A204.1 (cell line): Measurements from ENCODE around the gene LCA5.
"Not testable (repeated sequence)": the region's sequence is repeated elsewhere in the genome, so short reads cannot be mapped to it uniquely, and the experiment has no call there.

Experiments
- FAIRE-seq: peaks from 2 replicates; lab custom pipeline; 2012; peaks lifted over from hg19 to GRCh38; lab: Jason Lieb, UNC

LCA5 gene

DNA sequence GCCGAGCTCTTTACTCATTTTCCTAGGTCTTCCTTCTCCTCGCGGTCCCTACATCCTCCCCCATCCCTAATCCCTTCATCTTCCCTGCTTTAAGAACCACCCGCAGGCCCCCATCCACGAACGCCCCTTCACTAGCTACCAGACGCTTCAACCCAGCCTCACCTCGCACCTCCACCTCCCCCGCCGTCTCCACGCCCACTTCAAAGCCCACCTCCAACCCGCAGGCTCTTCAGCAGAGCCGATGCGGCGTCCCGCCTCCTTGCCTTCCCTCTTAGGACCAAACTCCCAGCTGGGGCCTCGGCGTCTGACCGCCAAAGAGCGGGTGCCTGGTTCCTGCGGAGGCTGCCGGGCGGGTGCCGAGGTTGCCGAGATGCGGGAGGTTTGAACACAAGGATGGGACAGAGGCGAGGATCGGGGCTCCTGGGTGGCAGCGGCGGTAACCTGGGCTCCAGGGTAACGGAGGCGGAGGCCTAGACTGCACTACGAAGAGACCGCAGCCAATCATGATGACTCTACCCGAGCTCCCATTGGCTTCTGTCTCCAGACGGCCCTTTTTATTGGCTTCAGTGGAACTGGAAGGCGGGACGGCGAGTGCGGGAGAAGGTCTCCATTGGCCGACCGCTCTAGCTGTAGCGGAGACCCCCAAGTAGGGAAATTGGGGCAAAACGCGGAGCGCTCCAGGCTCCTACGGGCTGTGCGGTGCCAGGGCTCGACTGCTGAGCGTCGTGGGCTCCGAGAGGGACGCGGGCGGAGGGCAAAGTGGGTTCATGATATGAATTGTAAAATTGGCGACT is at the start of gene LCA5:
Gene LCA5 (minus strand): TSS at position 477 of the 794 bp plus-strand sequence. CDS start 18,536 bp downstream, outside the sequence.
- peak; percentile 90 for FAIRE-seq

DNA sequence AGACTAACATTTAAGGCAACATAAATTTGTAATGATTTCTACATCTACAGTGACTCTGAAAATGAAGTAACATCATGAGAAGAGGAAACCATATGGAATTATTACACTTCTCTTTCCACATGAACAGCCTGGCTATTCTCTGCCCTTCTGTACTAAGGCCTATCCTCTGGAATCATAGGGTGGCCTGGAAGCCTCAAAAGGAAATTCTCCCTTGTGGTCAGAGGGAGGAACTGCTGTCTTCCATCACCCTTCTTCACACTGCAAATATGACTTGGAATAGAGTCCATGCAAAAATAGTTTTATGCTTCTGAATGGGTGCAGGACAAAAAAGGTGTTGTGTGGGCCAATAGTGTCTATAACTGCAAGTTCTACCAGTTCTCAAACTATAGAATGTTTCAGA is 49.3 kb upstream of the LCA5 start:
- peak; percentile 55 for FAIRE-seq

DNA sequence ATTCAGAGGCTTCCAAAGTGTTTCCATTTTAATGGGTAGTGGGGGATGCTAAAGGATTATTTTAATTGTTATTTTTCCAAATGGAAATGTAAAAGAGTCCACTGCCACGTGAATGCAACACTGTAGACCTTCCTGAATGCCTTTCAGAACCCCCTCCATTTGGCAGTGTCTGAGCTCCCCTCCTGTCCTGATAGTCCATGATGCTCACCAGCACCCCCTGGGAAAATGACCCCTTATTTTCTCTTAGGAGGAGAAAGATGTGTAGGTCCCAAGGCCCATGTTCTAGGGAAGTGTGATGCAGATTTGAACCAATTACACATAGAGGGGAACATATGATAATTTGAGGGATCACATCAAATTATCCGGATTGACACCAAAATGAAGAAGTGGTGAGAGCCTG is 47.1 kb upstream of the LCA5 start:
- no peak for FAIRE-seq

DNA sequence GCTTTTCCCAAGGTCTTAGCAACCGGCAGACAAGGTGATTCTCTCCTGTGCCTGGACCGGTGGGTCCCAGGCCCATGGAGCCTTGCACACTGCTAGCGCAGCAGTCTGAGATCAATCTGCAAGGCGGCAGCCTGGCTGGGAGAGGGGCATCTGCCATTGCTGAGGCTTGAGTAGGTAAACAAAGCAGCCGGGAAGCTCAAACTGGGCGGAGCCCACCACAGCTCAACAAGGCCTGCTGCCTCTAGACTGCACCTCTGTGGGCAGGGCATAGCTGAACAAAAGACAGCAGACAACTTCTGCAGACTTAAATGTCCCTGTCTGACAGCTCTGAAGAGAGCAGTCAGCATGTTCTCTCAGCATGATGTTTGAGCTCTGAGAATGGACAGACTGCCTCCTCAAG is 40.7 kb upstream of the LCA5 start:
- not testable (repeated sequence) for FAIRE-seq

DNA sequence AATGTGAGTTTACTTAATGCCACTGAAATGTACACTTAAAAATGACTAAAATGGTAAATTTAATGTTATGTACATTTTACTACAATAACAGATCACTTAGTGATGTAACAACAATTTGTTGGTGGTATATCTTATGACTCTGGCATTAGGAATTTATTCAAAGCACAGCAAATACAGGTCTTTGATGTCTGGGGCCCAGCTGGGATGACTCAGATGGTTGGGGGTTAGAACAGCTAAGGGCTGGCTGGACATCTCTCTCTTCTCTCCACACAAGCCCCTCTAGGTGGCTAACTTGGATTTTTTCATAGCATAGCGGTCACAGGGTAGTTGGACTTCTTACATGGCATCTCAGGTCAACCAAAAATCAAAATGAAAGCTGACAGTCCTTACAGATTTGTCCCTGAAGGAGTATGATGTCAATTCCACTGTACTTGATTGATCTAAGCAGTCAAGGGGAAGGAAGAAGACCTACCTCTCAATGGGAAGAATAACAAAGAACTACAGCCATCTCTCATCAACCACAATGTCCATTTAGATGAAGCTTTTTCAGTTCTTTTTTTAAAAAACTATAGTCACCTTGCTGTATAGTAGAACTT is 37.5 kb upstream of the LCA5 start:
- no peak for FAIRE-seq

DNA sequence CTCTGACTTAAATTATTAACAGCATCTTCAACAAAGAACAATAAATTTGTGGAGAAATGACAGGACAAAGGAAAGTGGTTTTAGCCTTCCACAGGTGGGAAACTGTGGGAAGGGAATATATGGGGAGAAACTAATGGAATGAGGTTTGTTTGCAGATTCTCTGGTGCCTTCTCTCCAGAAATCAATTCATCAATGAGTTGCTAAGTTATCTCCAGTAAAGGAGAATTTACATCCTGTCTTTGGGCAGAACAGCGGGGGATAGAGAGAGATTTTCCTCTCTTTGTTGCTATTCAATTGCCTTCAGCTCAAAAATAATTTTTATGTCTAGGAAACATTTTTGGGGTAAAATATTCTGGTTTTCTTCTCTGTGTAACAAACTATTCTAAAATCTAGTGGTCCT is 36.9 kb upstream of the LCA5 start:
- FAIRE-seq = no peak

DNA sequence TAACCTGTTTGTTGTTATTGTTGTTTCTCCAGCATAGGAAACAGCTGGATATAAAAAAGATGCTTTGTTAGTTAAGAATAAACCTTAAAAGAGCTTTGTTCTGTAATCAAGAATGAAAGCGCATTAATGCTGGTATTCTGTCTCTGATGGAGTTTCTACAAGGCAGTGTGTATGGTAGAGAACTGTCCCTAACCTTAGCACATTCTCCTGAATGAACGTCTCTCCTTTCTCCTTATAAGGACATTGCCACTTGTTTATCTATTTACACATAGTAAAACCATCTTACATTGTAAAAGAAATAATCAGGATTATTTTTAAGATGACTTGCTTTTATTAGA is 33.8 kb upstream of the LCA5 start:
- FAIRE-seq = no peak

DNA sequence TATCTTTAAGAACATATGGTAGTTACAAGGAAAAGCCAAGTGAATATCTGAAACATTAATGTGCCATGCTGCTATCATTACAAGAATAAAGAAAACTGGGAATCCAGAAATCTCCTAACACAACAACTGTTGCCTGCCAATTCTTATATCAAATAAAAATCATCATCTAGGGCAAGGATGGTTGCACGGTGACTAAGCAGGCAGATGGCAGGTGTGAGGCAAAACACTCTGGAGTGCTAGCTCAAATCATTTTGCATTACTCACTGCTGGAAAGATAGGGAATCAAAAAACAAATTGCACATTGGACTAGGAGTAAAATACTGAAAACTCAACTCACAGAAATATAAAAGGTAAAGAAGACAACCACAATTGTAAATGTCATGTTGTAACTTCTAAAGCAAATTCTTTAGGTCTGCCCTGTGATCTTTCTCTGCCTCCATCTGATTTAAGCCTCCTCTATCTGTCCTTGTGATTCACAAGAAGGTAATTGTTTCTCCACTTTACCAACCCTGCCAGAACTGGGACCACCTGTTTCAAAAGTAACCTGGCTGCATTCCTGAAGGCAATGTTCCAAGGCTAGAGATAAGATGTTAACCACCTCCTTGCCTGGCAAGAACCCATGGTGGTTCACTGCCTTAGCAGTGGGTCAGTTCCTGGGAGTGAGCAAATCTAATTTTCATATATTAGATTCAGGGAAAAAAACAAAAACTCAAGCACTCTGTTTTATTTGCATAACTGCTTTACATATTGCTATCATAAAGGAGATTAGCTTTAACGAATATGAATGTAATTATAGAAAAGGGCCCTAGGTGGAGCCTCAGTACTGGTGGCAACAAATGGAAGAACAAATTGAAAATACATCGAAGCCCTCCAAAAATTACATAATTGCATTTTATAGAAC is 33.1 kb upstream of the LCA5 start:
- FAIRE-seq = peak; percentile 92

DNA sequence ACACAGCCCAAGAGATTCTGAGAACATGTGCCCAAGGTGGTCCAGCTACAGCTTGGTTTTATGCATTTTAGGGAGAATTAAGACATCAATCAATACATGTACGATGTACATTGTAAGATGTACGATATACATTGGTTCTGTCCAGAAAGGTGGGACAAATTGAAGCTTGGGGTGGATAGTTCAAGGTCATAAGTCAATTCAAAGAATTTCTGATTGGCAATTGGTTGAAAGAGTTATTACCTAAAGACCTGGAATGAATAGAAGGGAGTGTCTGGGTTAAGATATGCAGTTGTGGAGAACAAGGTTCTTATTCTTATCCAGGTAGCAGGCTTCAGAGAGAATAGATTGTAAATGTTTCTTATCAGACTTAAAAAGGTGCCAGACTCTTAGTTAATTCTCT is 31.8 kb upstream of the LCA5 start:
- no peak for FAIRE-seq

DNA sequence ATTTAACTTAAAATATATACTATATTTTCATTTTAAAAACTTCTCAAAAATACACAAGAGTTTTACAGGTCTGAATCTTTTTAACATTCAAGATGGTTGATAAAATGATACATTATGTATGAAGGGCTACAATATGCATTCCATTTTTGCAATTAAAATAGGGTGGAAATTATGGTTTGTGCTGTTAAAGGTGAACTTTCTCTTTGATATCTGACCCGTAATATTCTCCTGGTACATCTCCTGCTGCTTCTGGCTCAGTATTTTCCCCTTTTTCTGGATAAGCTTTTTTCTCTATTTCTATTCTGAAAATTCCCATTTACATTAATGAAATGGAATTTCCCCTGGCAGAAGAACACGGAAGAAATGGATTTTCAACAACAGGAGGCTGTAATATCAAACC is 27.4 kb upstream of the LCA5 start:
- no peak for FAIRE-seq

DNA sequence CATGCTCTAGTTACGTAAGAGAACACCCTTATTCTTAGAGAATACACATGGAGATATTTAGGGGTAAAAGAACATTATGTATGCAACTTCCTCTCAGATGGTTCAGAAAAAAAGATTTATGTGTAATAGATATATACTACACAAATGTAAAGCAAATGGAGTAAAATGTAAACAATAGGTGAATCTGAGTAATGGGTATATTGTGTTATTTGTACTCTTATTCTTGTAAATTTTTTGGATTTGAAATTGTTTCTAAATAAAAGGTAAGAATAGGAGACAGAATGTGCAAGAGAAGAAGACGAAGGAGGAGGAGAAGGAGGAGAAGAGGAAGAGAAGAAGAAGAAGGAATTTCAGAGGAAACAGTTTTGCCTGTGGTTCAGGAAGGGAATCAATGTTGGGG is 22.5 kb upstream of the LCA5 start:
- no peak for FAIRE-seq

DNA sequence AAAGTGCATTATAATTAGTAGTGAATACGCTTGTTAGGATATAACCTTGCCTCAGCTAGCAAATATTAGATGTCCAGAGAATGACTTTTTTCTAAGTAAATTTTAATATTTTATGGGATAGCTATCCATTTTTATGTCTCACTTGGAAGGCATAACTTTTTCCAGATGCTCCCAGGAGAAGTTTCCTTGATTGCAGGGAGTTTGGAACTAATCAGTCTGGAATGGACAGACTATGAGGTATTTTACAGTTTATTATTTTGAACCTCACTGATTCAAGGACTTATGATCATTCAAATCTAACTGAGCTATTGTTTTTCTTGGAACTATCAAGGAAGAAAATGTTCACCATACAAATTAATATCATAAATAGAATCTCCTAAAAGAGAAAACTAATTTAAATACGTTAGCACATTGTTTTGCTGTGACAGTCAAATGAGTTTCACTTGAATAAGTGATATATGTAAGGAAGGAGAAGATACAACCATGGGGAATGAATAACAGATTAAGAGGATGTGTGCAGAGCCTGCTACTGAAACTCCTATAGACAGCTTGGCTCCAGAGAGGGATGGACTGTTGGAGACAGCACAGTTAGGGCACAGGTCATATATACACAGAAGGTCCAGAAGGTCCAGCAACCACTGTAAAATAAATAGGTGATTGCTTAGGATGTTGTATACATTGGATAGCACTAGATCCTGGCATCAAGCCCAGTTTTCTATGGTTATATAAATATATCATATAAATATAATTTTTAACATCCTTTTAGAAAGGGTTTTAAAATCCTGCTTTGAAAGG is 20.6 kb upstream of the LCA5 start:
- FAIRE-seq = no peak

DNA sequence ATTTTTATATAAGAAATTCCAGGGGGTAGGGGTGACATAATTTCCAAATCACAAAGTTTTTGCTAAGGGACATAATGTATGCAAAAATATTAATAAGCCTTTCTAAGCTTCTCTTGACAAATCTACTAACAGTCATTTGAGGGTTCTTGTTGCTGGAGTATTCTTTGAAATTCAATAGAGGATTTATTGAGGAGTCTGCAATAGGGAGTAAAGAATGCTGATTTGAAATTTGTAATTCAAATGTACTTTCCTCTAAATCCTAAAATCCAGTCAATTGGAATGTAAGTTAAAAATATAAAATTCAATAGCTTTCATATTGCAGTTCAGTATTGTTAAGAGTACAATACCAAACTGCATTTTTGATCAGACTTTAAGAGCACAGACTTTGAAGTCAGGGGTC is 17.1 kb upstream of the LCA5 start:
- FAIRE-seq = no peak

DNA sequence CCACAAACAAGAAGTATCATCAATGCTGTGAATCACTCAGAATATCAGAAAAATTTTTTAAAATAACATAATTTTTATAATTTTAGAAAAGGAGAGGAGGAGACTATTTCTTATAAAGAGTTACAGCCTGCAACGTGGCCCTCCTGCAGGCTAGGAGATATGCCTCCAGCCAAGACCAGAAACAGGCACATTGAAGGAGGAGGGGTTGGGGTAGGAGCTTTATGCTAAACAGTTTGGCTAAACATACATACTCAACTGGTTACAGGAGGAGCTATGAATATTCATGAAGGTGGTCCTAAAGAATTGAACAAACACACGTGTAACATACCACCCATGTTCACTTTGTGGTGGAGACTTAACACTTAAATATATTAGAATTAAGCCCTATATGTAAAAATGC is 14.2 kb upstream of the LCA5 start:
- FAIRE-seq = no peak

DNA sequence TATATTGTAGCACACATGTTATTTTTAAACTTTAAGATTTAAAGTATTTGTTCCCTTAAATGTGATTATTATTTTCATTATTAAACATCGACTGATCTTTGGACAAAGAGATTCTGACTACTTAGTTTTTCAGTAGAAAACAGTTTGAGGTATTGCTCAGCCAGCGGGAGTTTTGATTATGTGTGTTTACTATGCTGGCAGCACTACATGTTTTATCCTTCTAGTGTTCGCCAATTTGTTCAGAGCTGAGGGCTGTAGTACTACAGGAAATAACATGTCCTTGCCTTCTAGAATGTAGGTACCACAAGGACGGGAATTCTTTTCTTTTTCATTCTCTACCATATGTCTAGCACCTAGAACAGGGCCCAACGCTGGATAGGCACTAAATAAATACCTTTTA is 11.1 kb upstream of the LCA5 start:
- FAIRE-seq = no peak

DNA sequence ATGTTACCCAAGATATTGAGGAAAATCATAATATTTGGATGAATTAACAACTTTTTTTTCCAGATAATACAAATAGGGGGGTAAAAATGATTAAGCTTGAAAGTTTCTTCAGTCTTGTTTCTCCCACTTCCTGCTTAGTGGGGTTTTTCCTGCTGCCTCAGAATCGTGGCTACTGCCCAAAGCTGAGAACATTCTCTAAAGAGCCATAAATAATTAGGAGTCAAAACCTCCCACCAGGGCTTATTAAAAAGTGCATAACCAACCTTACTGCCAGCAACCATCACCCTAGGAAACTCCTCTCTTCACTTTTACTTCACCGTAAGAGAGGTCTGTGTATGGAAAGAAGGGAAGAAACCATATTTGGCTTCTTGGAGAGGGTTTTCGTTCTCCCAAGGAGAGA is 9.0 kb upstream of the LCA5 start:
- no peak for FAIRE-seq

DNA sequence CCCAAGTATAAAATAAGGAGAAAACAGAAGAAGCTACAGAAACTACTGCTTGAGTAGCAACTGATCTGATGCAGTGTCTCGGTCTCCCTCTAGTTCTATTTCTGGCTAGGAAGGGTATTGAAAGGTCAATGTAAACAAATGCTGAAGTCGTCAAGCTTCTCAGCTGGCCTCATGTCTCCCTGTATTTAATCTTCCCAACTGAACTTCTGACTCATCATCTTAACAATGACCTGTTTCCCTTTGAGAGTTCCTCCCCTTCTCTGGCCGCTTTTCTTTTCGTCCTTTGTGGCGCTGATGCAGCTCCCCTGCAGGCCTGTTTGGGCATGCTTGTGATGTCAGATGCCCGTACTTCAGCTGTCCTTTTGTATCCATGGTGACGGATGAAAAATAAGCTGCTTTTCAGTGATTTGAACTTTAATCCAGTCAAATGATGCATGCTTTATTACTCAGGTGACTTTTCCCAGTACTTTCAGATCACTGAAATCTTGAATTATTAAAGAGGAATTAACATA is 7.8 kb upstream of the LCA5 start:
- no peak for FAIRE-seq

DNA sequence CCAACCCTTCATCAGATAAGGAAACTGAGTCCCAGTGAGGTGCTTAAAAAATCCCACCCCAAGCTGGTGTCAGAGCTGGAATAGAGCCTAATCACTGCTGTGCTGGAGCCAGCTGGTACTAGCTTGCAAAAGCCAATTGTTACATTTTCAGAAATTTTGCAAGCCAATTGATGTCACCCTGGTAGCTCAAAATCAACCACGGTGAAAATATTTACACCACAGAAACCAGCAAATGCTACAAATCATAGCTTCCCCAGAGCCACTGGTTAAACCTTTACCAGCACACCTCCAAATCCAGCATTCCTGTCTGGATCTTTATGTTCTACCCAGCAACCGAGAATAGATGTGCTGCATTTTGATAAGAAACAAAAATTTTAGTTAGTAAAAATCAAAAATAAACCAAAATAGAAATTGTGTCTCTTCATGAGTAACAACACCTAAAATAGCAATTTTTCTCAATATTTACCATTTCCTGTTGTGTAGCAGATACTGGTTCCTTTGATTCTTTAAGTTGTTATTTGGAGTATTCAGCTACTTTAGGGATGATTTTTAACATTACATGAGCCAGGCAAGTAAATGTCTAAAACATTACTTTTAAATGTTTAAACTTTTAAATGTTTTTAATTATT is 7.2 kb upstream of the LCA5 start:
- FAIRE-seq = no peak

DNA sequence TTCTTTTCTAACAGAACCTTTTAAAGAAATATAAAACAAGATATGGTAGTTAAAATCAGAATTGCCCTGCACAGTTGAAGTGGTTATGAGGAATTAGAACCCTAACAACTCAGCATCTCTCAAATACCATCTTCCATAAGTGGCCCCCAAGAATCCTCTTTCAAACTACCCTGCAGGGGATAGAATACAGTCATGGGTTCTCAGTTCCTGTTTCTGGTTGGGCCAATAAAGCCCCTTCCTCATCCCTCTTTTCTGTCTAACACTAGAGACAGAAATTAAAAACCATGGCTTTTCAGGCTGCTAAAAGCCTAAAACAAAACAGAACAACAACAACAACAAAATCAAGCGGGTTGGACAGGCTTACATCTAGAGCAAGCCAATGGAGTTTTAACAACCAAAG is 6.7 kb upstream of the LCA5 start:
- FAIRE-seq = no peak

DNA sequence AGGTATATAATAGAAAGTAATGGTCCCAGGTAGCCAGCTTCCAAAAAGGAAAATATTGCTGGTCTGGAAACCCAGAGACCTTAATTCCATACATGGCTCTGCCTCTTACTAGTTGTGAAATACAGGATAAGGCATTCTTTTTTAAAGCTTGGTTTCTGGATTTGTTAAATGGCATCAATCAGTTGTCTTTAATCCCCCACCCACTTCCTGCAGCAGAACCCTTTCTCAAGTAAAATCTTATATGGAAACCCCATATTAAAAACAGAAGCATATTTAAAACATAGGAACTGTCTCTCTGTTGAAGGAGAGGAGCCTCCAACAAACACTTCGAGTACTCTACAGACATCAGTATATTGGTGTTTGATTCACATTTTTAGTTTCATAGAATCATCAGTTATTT is 6.2 kb upstream of the LCA5 start:
- no peak for FAIRE-seq

DNA sequence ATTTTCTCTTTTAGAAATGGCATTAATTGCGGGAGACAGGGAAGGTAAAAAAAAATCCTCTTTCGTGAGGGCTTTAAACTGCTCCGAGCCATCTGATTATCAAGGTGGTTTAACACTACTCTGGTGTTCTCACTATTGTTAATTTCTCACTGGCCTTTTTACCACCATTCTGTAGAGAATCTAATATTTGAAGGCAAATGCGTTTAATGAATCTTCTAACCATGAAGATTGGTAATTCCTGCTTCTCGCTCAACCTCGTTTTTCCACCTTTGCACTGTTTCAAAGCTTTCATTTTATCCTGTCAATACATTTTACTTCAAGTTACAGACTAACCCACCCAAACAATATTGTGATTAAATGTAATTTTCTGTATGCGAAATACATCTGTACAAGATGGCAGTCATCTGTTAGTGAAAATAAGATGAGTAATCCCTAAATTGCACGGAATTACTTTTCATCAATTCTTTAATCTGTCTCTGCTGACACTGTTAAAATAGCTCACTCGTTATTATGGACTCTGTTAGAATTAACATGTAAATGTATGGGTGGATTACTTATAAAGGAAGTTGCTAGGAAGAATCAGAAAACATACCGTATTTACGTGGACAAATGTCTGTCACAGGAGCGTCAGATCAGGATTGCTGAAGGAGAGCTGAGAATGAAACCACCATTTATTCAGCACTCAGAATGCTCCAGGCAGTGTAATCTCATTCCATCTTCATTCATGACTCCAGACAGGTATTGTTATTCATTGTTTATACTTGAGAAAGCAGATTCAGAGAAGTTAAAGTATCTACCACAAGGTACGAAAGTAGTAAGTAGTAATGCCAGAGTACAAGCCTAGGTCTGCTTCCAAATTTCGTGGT is 1.1 kb upstream of the LCA5 start:
- no peak for FAIRE-seq
